Smooth muscle cell (in vitro differentiated cells): ENCODE results near the gene TRIM69. TPM values are rescaled to one million over a fixed set of nuclear protein-coding genes. Genes with fewer than 3 reads are reported as not detected.
"Not testable (repeated sequence)": the region's sequence is repeated elsewhere in the genome, so short reads cannot be mapped to it uniquely, and the experiment has no call there.

Experiments
- DNase-seq: peaks from one replicate; lab custom pipeline; 2025; ENCODE audit not compliant: unreplicated experiment; lab: John Stamatoyannopoulos, UW
- H2AFZ ChIP-seq: fragments of 200-600 bp; sonication (generic); 2 replicates; pipeline ENCODE4 v1.6.0; 2016; ENCODE audit warnings: antibody characterized with exemption, low read depth, mild to moderate bottlenecking
- H3F3A ChIP-seq: fragments of 200-600 bp; sonication (generic); 2 replicates; pipeline ENCODE4 v1.6.0; 2017; ENCODE audit warnings: antibody characterized with exemption, low read depth
- H3K27ac ChIP-seq: fragments of 200-600 bp; sonication (generic); 2 replicates; pipeline ENCODE4 v1.5.1; 2016; ENCODE audit warnings: low read depth, mild to moderate bottlenecking
- H3K27me3 ChIP-seq: fragments of 200-600 bp; sonication (generic); 2 replicates; pipeline ENCODE4 v1.6.1; 2016; ENCODE audit warnings: low read depth, mild to moderate bottlenecking
- H3K36me3 ChIP-seq: fragments of 200-600 bp; sonication (generic); 2 replicates; pipeline ENCODE4 v1.5.1; 2016; ENCODE audit warnings: low read depth
- H3K4me1 ChIP-seq: fragments of 200-600 bp; sonication (generic); 2 replicates; pipeline ENCODE4 v1.5.1; 2016; ENCODE audit warnings: low read depth
- H3K4me2 ChIP-seq: fragments of 200-600 bp; sonication (generic); 2 replicates; pipeline ENCODE4 v1.6.0; 2016; ENCODE audit warnings: mild to moderate bottlenecking
- H3K4me3 ChIP-seq: fragments of 200-600 bp; sonication (generic); 2 replicates; pipeline ENCODE4 v1.5.1; 2016; ENCODE audit warnings: mild to moderate bottlenecking
- H3K79me2 ChIP-seq: fragments of 200-600 bp; sonication (generic); 2 replicates; pipeline ENCODE4 v1.6.0; 2016; ENCODE audit warnings: low read depth, mild to moderate bottlenecking
- H3K9ac ChIP-seq: fragments of 200-600 bp; sonication (generic); 2 replicates; pipeline ENCODE4 v1.6.0; 2016; ENCODE audit warnings: low read depth
- H3K9me3 ChIP-seq: fragments of 200-600 bp; sonication (generic); replicated peaks from 2 replicates; pipeline ENCODE4 v1.5.1; 2016; ENCODE audit warnings: low read depth
- H4K20me1 ChIP-seq: fragments of 200-600 bp; sonication (generic); 2 replicates; pipeline ENCODE4 v1.6.0; 2016; ENCODE audit warnings: low read depth
- WGBS: methylation state at CpG from one replicate; pipeline ENCODE4 v1.1.7; 2016; ENCODE audit warnings: low lambda C conversion rate; 5-methylcytosine and 5-hydroxymethylcytosine counted together
- polyA plus RNA-seq: library from polyadenylated mRNA; unstranded; fragments of >200 nt; fragmentation: Nextera tagmentation; extraction: Ambion mirVana; gene quantifications from 2 replicates; pipeline ENCODE4 v1.2.1, GENCODE V29; 2016
- total RNA-seq: library from RNA; depleted of rRNA; stranded (reverse); fragments of >200 nt; gene quantifications from 2 replicates; pipeline ENCODE4 v1.2.3, GENCODE V29; 2014
- TF ChIP-seq, protein P1 (sequence below): fragments of 200-600 bp; sonication (generic); IDR thresholded peaks from 2 replicates; pipeline ENCODE4 v1.5.1; 2017; ENCODE audit warnings: borderline replicate concordance, mild to moderate bottlenecking, antibody characterized with exemption; ENCODE audit not compliant: insufficient read depth, poor library complexity, severe bottlenecking

The TRIM69 gene, protein sequence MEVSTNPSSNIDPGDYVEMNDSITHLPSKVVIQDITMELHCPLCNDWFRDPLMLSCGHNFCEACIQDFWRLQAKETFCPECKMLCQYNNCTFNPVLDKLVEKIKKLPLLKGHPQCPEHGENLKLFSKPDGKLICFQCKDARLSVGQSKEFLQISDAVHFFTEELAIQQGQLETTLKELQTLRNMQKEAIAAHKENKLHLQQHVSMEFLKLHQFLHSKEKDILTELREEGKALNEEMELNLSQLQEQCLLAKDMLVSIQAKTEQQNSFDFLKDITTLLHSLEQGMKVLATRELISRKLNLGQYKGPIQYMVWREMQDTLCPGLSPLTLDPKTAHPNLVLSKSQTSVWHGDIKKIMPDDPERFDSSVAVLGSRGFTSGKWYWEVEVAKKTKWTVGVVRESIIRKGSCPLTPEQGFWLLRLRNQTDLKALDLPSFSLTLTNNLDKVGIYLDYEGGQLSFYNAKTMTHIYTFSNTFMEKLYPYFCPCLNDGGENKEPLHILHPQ
- total RNA-seq (4.8 and 5.3 TPM in 2 replicates), polyA plus RNA-seq (2.2 and 4.2 TPM in 2 replicates)

DNA sequence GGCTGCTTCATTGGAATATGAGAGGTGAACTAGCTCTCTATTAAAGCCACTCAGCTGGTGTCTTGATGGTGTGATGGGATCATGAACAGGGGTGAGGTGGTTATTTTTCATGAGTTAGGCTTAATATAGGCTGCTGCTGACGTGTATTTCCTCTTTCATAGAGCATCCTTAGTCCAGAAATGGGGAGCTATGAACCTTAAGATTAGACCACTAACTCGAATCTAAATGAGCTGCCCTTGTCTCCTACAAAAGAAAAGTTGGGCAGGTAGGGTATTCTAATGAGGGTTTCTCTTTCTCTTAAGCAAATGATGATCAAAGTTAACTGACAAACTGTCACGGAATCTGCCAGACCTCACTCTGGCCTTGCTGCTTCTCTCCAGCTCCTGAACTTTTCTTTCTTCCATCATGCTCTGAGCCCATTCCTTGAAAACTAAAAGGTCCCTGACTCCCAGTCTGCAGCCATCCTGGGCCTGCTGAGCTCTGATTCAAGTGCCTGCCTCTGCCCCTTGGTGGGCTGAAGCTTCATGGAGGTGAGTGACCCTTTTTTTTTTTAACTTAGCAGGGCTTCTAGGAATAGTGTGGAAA is at the start of gene TRIM69:
TSS of gene TRIM69 (plus strand) at position 348 of the 585 bp plus-strand sequence. CDS start at position 525, 177 bp downstream.
- DNase-seq: no peak
- Histone ChIP-seq H3K27ac (peak within 1 kb of the TSS; percentile 79), H3F3A (peaks cover 12% of the 10 kb centered on the region), H3K9ac (peak within 1 kb of the TSS; percentile 27), H3K27me3 (no peaks in the 10 kb centered on the region), H3K4me1 (no peaks in the 10 kb centered on the region), H4K20me1 (no peaks in the 10 kb centered on the region), H2AFZ (peak within 1 kb of the TSS; percentile 90), H3K36me3 (no peaks in the 10 kb centered on the region), H3K79me2 (no peaks in the 10 kb centered on the region), H3K9me3 (no peaks in the 10 kb centered on the region), H3K4me2 (peak within 1 kb of the TSS; percentile 76), H3K4me3 (no peak within 1 kb of the TSS)
- whole genome bisulfite sequencing: 83% methylated on average over 3 of the region's 3 CpGs
- TF ChIP-seq, protein P1, sequence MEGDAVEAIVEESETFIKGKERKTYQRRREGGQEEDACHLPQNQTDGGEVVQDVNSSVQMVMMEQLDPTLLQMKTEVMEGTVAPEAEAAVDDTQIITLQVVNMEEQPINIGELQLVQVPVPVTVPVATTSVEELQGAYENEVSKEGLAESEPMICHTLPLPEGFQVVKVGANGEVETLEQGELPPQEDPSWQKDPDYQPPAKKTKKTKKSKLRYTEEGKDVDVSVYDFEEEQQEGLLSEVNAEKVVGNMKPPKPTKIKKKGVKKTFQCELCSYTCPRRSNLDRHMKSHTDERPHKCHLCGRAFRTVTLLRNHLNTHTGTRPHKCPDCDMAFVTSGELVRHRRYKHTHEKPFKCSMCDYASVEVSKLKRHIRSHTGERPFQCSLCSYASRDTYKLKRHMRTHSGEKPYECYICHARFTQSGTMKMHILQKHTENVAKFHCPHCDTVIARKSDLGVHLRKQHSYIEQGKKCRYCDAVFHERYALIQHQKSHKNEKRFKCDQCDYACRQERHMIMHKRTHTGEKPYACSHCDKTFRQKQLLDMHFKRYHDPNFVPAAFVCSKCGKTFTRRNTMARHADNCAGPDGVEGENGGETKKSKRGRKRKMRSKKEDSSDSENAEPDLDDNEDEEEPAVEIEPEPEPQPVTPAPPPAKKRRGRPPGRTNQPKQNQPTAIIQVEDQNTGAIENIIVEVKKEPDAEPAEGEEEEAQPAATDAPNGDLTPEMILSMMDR: no peak

DNA sequence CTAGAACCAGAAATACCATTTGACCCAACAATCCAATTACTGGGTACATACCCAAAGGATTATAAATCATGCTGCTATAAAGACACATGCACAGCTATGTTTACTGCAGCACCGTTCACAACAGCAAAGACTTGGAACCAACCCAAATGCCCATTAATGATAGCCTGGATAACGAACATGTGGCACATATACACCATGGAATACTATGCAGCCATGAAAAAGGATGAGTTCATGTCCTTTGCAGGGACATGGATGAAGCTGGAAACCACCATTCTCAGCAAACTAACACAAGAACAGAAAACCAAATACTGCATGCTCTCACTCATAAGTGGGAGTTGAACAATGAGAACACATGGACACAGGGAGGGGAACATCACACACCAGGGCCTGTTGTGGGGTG is 47.0 kb upstream of the TRIM69 start:
- WGBS: 72% methylated on average over 2 of the region's 2 CpGs
- not testable (repeated sequence) for H3K9ac ChIP-seq, H3K9me3 ChIP-seq, H3K4me3 ChIP-seq, H3K4me2 ChIP-seq, DNase-seq, H3F3A ChIP-seq, H4K20me1 ChIP-seq, H3K27me3 ChIP-seq, H3K79me2 ChIP-seq, H3K36me3 ChIP-seq, H2AFZ ChIP-seq, H3K27ac ChIP-seq, H3K4me1 ChIP-seq

DNA sequence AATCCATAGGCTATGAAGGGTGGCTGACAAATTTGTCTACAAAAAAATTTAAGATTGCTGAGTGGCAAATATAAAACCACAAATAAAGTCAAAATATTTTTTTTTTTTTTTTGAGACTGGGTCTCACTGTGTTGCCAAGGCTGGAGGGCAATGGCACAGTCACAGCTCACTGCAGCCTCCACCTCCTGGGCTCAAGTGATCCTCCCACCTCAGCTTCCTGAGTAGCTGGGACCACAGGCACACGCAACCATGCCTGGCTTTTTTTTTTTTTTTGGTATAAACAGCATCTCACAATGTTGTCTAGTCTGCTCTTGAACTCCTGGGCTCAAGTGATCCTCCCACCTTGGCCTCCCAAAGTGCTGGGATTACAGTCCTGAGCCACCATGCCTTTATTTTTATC is 46.1 kb upstream of the TRIM69 start:
- 92% methylated on average over 1 of the region's 1 CpG for WGBS
- not testable (repeated sequence) for H3K27me3 ChIP-seq, H3K4me2 ChIP-seq, H4K20me1 ChIP-seq, H3F3A ChIP-seq, H3K4me1 ChIP-seq, H3K9me3 ChIP-seq, H3K36me3 ChIP-seq, H3K9ac ChIP-seq, H2AFZ ChIP-seq, H3K27ac ChIP-seq, H3K79me2 ChIP-seq, H3K4me3 ChIP-seq, DNase-seq

DNA sequence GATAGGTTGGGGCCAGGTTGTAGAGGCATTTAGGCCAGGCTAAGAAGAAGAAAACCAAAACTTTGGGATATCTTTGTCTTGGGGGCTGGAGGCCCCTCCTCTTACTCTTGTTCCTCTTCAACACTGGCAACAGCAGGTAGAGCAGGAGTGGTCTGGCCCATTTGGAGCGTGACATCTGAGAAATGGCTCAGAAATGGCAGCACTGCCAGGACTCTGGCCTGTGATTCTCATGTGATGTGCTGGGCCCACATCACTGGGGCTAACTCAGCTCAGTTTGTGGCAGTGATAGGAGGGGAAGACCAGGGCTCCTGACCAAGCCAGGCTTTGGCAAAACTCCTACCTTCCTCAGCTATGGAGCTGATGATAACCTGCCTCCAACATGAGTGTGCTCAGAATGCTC is 43.7 kb upstream of the TRIM69 start:
- no peak for DNase-seq
- TF ChIP-seq, protein P1: no peak
- H2AFZ ChIP-seq: no peak overlapping the region
- no peaks in the 10 kb centered on the region for H3F3A ChIP-seq
- no peaks in the 10 kb centered on the region for H3K36me3 ChIP-seq
- H3K27ac ChIP-seq: no peak overlapping the region
- H3K4me3 ChIP-seq: no peak overlapping the region
- WGBS: 95% methylated on average over 1 of the region's 1 CpG
- H3K4me1 ChIP-seq: no peaks in the 10 kb centered on the region
- H3K79me2 ChIP-seq: no peaks in the 10 kb centered on the region
- H3K9me3 ChIP-seq: no peaks in the 10 kb centered on the region
- no peaks in the 10 kb centered on the region for H4K20me1 ChIP-seq
- no peak overlapping the region for H3K9ac ChIP-seq
- peaks cover 4% of the 10 kb centered on the region for H3K27me3 ChIP-seq
- no peak overlapping the region for H3K4me2 ChIP-seq
